Right cardiac atrium (tissue), 5 donors: ENCODE measurements around the gene COMMD7. TPM values are rescaled to one million over a fixed set of nuclear protein-coding genes. Genes with fewer than 3 reads are reported as not detected.
A peak's percentile ranks its signal among the peaks of the same experiment; 100 is the strongest.
"Not testable (repeated sequence)": the region's sequence is repeated elsewhere in the genome, so short reads cannot be mapped to it uniquely, and the experiment has no call there.

ENCODE experiments used
- ATAC-seq, 2 donors: fragments of 200-7000 bp; cut with Tn5 transposase; one replicate each; pipeline versions ENCODE4 v1.8.0 to v1.9.1; 2020; ENCODE audit warnings: moderate library complexity in 2 of 2, mild to moderate bottlenecking in 1 of 2
- DNase-seq, 3 donors: peaks; one replicate each; pipeline ENCODE4 v3.0.0-alpha.2; 2020
- H3K27ac ChIP-seq: one replicate; pipeline ENCODE4 v1.5.1; 2013; ENCODE audit warnings: mild to moderate bottlenecking, low read length, control low read depth, moderate library complexity
- H3K27me3 ChIP-seq: one replicate; pipeline ENCODE4 v1.6.1; 2013; ENCODE audit not compliant: control insufficient read depth, insufficient read depth
- H3K4me1 ChIP-seq: one replicate; pipeline ENCODE4 v1.6.1; 2013; ENCODE audit warnings: low read length; ENCODE audit not compliant: control insufficient read depth, insufficient read depth
- H3K4me3 ChIP-seq: one replicate; pipeline ENCODE4 v1.5.1; 2013; ENCODE audit warnings: low read length, control low read depth
- H3K9me3 ChIP-seq: one replicate; pipeline ENCODE4 v1.6.1; 2013; ENCODE audit warnings: low read length; ENCODE audit not compliant: control insufficient read depth
- WGBS: extraction: QIAGEN DNeasy Blood & Tissue Kit; methylation state at CpG from one replicate; pipeline ENCODE4 v1.1.7; 2013; 5-methylcytosine and 5-hydroxymethylcytosine counted together
- intact Hi-C, 4 donors: fragments of 100-400 bp; cut with DNase I; formaldehyde crosslinking; loops; one replicate each; pipeline versions ENCODE4 v1.11.0 to v1.14.0; 2022 to 2023
- polyA plus RNA-seq: library from polyadenylated mRNA; stranded (reverse); fragments of 200-250 nt; gene quantifications from one replicate; pipeline ENCODE4 v1.2.3, GENCODE V29; 2013
- total RNA-seq, 4 donors: library from RNA; stranded (reverse); fragmentation: NEBNext Ultra II Directional; extraction: Animal tissue kit (Norgen Biotek cat#: 25700); gene quantifications; one replicate each; pipeline ENCODE4 v1.2.1, GENCODE V29; 2021
- donor health status: healthy with polysubstance abuse.
- donor health status: DM: no; HTN: yes; CAD: no.
- donor health status: DM: no; HTN: no; CAD: no.
- donor health status: DM: no; HTN: yes; CAD: no; lungs with severe emphysema.
- donor health status: DM: yes; HTN: yes; CAD: no.

The COMMD7 gene
- total and polyA plus RNA-seq, 5 donors = 36.2 to 53.6 (median 42.8) TPM

DNA sequence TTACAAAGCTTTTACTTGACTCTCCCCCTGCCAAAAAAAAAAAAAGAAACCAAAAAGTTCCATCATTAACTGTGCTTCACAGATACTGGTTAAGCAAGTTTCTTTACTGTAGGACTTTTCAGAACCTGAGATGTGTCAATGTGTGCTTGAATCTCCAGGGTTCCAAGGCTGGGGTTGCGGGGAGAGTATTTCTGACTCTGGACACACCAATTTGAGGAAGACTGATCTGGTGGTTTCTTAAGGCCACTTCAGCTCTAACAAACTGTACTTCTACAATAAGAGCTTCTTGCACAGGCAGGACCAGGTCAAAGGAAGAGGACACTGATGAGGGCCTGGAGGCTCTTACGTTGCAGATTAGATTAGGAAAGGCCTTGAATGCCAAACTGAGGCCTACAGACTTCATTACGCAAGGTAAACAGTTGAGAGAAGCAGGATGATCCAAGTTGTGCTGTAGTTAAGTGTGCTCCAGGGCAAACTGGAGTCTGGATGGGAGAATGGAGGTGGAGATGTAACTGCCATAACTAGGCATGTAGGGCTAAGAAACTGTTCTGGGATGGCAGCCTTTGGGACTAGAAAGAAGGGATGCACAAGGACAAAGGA lies 24.4 kb downstream of the COMMD7 start:
- intact Hi-C loops = no loop called here
- Histone ChIP-seq H3K27me3 (no peaks in the 10 kb centered on the region), H3K27ac (no peak overlapping the region), H3K4me1 (no peaks in the 10 kb centered on the region), H3K4me3 (no peak overlapping the region), H3K9me3 (no peaks in the 10 kb centered on the region)
- WGBS = 66% methylated on average over 3 of the region's 3 CpGs
- DNase-seq (no peak), ATAC-seq (no peak)

DNA sequence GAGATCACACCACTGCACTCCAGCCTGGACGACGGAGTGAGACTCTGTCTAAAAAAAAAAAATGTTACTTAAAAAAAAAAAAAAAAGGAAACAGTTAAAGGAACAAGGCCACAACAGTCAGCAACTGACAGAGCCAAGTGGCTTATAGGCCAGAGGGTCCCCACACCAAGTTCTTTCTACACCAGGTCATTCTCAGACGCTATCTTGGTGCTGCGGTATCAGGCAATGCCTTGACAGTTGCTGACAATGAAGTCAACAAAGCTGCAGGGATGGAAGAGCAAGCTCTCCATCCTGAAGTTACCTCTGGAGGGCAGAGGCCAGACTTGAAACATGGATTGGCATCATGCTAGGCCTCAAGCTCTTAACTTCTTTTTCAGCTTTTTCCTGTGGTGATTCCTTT lies 31.9 kb downstream of the COMMD7 start:
- Histone ChIP-seq H3K4me3 (no peak overlapping the region), H3K4me1 (peaks cover 8% of the 10 kb centered on the region), H3K27ac (no peak overlapping the region), H3K27me3 (no peaks in the 10 kb centered on the region), H3K9me3 (no peaks in the 10 kb centered on the region)
- ATAC-seq (no peak), DNase-seq (no peak)
- WGBS = 75% methylated on average over 4 of the region's 4 CpGs
- intact Hi-C loops = no loop called here

DNA sequence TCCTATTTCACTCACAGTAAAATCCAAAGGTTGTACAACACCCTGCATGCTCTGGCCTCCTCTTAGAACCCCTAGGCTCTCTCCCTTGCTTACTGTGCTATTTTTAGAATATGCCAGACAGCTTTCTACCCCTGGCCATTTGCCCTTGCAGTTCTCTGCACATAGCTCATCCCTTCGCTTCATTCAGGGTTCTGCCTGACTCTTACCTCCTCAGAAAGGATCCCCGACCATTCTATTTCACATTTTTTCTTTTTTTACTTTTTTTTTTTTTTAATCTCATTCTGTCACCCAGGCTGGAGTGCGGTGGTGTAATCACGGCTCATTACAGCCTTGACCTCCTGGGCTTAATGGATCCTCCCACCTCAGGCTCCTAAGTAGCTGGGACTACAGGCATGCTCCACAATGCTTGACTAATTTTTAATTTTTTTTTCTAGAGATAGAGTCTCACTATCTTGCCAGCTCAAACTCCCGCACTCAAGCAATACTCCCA lies 33.6 kb downstream of the COMMD7 start:
- H3K4me3 ChIP-seq = no peak overlapping the region
- H3K27ac ChIP-seq = no peak overlapping the region
- DNase-seq (no peak), ATAC-seq (peak; percentile 53 to 57)
- intact Hi-C loops = no loop called here
- 68% methylated on average over 5 of the region's 5 CpGs for WGBS
- H3K4me1 ChIP-seq = peaks cover 8% of the 10 kb centered on the region
- no peaks in the 10 kb centered on the region for H3K9me3 ChIP-seq
- no peaks in the 10 kb centered on the region for H3K27me3 ChIP-seq

DNA sequence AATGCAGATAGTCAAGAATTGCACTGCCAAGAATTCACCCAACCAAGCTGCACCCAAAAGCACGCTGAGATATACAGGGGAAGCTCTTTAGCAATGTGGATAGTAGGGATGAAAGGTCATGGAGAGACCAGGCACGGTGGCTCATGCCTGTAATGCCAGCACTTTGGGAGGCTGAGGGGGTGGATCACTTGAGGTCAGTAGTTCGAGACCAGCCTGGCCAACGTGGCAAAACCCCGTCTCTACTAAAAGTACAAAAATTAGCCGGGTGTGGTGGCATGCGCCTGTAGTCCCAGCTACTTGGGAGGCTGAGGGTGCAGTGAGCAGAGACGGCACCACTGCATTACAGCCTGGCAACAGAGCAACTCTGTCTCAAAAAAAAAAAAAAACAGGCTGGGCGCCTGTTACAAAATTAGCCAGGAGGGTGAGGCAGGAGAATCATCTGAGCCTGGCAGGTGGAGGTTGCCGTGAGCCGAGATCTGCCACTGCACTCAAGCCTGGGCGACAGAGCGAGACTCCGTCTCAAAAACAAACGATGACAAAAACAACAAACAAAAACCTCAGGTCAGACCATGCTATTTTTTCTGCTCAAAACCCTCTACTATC lies 34.1 kb downstream of the COMMD7 start:
- H3K27me3 ChIP-seq, ATAC-seq, H3K4me1 ChIP-seq, H3K4me3 ChIP-seq, intact Hi-C loops, H3K9me3 ChIP-seq: not testable (repeated sequence)
- 84% methylated on average over 15 of the region's 15 CpGs for WGBS
- DNase-seq = peak in 1 of 3 donors; percentile 1
- peak overlapping the region; percentile 7 for H3K27ac ChIP-seq

DNA sequence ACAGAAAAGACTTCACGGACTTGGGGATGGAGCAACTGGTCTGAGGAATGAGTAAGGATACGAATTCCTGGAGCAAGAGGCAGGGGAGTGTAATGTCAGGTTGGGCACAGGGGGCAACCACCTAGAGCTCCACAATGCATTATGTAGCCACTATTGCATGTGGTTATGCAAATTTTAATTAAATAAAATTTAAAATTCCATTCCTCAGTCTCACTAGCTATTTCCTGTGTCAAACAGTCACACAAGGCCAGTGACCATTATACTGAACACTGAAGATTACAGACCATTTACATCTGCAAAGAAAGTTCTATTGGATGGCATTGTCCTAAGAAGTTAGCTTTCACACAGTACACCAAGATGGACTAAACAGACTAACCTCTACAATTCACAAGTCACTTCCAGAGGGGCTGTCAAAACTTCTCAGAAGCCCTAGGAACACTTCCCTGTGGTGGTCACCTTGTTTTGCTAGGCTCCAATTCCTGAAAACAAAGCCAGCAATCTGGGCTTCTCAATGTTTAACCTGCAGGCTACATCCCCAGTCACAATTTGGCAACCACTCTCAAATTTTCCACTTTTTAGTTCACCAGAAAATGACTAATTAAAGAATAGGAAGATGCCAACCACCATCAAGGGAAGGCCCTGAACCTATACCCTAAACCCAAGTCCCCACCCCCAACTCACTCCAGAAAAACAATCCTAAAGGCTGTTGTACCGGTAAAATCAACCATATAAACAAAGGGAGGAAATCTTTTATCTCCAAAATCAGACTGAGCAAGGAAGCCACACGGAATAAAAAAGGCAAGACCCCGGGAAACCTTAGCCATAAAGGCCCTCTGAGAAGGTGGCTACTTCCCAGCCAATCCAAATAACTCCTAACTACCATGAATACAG lies 35.3 kb downstream of the COMMD7 start:
- Histone ChIP-seq H3K27me3 (no peaks in the 10 kb centered on the region), H3K9me3 (no peaks in the 10 kb centered on the region), H3K4me1 (peaks cover 8% of the 10 kb centered on the region), H3K27ac (peak overlapping the region; percentile 30), H3K4me3 (no peak overlapping the region)
- peak in 1 of 2 donors; percentile 74 for ATAC-seq
- WGBS = 75% methylated on average over 5 of the region's 5 CpGs
- no peak for DNase-seq
- intact Hi-C loops = no loop called here

DNA sequence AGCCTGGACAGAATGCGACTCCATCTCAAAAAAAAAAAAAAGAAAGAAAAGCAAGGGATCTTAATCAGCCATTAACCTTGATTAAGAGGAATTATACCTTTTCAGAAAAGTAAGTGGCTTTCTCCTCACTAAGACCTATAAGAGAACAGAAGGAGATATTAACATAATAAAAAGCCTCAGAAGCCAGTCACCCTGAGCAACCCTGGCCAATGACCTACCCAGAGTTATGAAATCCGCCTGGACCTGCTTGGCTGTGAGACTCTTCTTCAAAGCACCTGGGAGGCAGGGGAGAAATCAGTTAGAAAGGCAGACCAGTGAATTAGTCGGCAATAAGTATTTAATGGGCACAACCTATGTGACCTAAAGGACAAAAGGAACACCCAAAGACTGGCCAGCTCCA lies 36.8 kb downstream of the COMMD7 start:
- Histone ChIP-seq H3K4me3 (no peak overlapping the region), H3K9me3 (no peaks in the 10 kb centered on the region), H3K27me3 (no peaks in the 10 kb centered on the region), H3K4me1 (peaks cover 8% of the 10 kb centered on the region), H3K27ac (no peak overlapping the region)
- DNase-seq (no peak), ATAC-seq (no peak)
- 94% methylated on average over 3 of the region's 3 CpGs for WGBS
- intact Hi-C loops = no loop called here

DNA sequence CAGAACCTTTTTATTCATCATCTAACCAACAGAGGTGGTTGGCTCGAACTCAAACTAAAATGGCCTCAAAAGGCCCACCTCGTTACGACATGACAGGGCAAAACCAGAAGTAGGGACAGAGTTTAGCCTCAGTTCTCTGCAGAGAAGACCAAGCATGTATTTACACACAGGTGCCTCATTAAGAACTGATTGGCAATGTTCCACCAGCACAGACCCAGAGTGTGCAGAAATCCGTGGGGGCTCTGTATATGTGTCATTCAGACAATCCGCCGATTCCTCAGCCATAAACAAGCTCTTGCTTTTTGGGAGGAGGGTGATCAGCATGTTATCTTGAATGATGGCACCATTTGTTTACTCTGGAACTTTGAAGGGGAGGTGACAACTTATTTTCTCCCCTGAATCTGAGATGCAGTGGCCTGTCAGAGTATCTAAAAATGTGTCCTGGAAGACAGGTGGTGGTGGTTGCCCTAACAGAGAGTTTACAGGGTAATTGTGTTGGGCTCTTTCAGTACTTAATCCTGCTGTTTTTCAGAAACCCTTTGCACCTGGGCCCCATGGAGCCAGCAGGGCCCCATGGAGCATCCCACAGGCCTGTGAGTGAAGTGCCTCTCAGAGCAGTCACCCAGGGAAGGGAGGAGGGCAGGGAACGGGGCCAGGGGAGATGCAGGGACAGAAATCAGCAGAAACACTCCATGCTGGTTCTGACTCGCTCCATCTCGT lies 40.4 kb downstream of the COMMD7 start:
- Histone ChIP-seq H3K4me3 (no peak overlapping the region), H3K4me1 (peaks cover under 1% of the 10 kb centered on the region), H3K27ac (no peak overlapping the region), H3K27me3 (no peaks in the 10 kb centered on the region), H3K9me3 (no peaks in the 10 kb centered on the region)
- no peak for ATAC-seq
- 74% methylated on average over 9 of the region's 9 CpGs for WGBS
- no peak for DNase-seq
- intact Hi-C loops = no loop called here

DNA sequence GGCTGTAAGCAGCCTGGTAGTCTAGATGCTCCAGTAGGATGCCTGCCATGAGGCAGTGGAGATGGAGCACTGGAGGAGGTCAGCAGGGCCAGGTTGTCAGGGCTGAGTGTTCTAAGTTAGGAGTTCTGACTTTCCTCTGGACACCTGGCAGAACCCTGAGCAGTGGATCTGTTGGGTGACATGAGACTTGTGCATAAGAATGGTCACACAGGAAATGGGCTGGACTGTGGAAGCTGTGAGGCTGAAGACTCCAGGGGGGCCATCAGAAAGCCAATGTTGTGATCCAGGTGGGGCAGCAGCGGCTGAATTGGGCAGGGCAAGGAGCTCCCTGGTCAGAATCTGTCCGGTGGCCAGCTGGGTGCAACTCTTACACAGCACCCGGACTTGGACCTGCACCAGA lies 45.7 kb downstream of the COMMD7 start:
- H3K4me1 ChIP-seq = peaks cover 1% of the 10 kb centered on the region
- no peak overlapping the region for H3K4me3 ChIP-seq
- no peaks in the 10 kb centered on the region for H3K9me3 ChIP-seq
- intact Hi-C loops = no loop called here
- ATAC-seq (no peak), DNase-seq (peak in 1 of 3 donors; percentile 4)
- WGBS = 94% methylated on average over 3 of the region's 3 CpGs
- H3K27ac ChIP-seq = no peak overlapping the region
- H3K27me3 ChIP-seq = no peaks in the 10 kb centered on the region

DNA sequence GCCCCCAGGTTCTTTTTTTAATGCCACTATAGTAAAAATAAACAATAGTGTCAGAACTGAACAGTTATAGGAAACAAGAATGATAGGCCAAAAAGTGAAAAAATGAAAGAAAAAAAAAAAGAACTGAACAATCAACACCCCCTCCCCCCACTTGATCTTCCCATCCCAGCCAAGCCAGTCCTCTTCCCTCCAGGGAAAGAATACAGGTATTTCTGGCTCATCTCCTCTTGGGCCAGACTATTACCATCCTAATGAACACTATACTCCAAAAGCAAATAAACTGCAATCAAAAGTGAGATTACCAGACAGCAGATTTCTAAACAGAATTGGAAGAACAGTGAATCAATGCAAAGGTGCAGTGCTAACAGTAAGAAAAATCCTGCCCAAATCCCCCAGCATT lies 48.2 kb downstream of the COMMD7 start:
- peaks cover 1% of the 10 kb centered on the region for H3K4me1 ChIP-seq
- DNase-seq (no peak), ATAC-seq (no peak)
- no peaks in the 10 kb centered on the region for H3K9me3 ChIP-seq
- H3K27me3 ChIP-seq = no peaks in the 10 kb centered on the region
- intact Hi-C loops = no loop called here
- no peak overlapping the region for H3K27ac ChIP-seq
- no peak overlapping the region for H3K4me3 ChIP-seq

DNA sequence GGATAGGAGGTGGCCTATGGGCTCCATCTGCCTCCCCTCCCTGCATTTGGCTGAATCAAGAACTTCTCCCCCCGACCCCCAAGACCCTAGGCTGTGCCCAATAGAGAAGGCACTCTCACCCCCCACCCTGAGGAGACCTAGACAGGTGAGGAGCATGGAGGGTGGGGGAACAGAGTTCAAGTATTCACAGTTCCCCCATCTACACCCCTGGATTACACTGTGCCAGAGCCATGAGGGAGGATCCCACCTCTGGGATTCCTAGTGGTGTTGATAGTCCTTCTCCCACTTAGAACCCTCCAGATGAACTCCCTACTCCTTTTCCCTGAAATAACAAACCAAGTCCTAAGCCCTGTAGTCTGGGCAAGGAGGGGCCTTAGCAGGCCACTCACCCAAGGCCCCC lies 54.3 kb downstream of the COMMD7 start:
- intact Hi-C loops, H3K27ac ChIP-seq, H3K4me1 ChIP-seq, DNase-seq, H3K9me3 ChIP-seq, H3K4me3 ChIP-seq, H3K27me3 ChIP-seq: not testable (repeated sequence)
- ATAC-seq = peak in 1 of 2 donors; percentile 41
- 94% methylated on average over 1 of the region's 1 CpG for WGBS

DNA sequence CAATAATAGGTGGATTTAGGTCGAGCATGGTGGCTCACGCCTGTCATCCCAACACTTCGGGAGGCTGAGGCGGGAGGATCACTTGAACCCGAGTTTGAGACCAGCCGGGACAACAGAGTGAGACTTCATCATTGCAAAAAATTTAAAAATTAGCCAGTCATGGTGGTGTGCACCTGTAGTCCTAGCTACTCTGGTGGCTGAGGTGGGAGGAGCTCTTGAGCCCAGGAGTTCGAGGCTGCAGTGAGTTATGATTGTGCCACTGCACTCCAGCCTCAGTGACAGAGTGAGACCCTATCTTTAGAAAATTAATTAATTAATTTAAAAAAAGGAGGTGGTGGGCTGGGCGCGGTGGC lies 56.1 kb downstream of the COMMD7 start:
- no peaks in the 10 kb centered on the region for H3K27me3 ChIP-seq
- H3K27ac ChIP-seq = no peak overlapping the region
- WGBS = 96% methylated on average over 9 of the region's 9 CpGs
- DNase-seq (no peak), ATAC-seq (no peak)
- H3K9me3 ChIP-seq = no peaks in the 10 kb centered on the region
- no peak overlapping the region for H3K4me3 ChIP-seq
- H3K4me1 ChIP-seq = no peaks in the 10 kb centered on the region
- intact Hi-C loops = no loop called here
